Stimulated activated CD4-positive, alpha-beta T cell treated with anti-CD3 and anti-CD28 coated beads, Interleukin-12 subunit alpha, Interleukin-12 subunit beta, amount 100 ng/mL, for 48 hours (primary cell): Measurements from ENCODE around the gene MTERF2.

Experiments used
- DNase-seq, 3 donors: peaks; one replicate each; pipeline ENCODE4 v3.0.0-alpha.2; 2020; ENCODE audit warnings: low read depth in 2 of 3, low spot score in 1 of 3

MTERF2 gene

DNA sequence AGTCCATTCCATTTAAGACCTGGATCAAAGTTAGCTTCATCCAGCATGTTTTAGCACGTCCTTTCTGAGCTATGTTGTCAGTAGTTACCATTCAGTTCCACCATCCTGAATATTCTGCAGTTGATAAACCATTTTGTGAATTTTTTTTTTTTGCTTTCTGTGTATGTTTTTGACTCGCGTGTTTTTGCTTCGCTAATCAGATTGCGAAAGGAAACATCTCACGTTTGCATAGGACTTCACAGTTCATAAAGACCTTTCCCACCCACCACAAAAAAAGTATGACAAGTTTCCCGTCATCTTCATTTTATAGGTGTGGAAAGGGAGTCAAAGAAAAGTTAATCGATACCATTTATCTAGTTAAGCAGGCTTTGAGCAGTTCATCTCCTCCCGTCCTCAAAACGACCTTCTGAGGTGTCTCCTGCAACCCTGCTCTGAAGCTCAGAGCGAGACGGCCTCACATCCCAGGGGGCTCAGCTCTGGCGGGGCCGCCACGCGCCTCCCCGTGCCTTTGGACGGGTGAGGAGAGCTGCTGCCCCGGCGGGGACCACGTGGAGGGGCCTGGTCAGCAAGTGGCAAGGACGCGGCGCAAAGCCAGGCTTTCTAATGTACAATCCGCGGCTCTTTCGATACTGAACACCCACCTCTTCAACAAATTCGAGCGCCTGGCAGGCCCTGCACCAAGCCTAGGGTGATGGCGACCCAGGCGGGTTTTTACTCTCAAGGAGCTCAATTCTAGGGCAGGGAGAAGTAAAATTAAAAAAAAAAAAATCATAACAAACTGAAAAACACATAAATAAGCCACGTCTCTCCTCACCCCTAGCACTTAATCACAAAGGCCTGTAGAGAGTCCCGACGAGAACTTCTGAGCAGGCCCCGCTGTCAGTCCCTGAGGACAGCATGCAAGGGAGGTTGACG lies 32.2 kb downstream of the MTERF2 start:
- no peak for DNase-seq

DNA sequence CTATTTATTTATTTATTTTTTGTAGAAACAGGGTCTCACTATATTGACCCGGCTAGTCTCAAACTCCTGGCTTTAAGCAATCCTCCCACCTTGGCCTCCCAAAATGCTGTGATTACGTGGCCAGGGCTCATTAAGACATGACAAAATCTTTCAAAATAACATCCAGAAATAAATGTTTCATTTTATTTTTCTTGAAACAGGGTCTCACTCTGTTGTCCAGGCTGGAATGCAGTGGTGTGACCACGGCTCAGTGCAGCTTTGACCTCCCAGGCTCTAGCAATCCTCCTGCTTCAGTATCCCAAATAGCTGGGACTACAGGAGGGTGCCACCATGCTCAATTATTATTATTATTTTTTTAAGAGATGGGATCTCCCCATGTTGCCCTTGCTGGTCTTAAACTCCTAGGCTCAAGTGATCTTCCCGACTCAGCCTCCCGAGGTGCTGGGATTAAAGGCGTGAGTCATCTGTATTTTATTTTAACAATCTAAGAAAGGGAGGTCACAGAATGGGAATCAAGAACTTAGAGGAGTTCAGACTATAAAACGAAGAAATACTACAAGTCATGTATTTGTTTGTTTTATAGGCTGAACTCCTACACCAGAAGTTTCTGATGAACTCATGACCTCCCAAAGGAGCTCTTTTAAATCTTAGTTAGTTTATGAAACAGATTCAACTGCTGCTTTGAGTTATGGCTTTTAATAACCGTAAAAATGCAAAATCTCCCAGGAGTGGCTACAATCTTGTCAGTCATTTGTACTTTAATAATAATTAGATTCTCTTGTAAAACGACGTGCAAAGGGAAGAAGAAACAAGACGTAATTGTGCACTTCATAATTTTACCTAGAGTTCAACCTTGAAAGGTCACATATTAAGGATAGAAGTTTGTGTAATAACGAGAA lies 33.3 kb downstream of the MTERF2 start:
- DNase-seq = no peak

DNA sequence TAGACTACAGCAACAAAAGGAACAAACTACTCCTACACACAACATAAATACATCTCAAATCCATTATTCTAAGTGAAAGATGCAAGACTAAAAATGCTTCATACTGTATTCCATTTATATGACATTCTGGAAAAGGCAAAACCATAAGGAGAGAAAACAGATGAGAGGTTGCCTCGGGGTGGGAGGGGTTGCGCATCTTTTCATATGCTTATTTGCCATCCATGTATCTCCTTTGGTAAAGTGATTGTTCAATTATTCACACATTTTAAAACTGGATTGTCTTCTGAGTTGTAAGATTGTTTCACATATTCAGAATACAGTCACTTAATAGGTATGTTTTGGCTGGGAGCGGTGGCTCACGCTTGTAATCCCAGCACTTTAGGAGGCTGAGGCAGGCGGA lies 36.4 kb downstream of the MTERF2 start:
- no peak for DNase-seq

DNA sequence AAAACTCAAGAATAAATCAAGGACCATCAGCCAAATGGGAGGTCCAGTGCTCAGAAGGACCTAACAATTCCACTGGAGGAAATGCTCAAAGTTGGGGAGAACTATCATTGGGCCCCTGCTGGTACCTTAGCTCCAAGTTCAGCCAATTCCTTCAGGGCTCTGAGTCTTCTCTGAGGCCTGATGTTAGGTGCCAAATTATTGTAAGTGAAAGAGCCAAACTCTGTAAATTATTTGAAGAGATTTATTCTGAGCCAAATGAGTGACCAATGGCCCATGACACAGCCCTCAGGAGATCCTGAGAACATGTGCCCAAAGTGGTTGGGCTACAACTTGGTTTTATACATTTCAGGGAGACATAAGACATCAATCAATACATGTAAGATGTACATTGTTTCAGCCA lies 39.5 kb downstream of the MTERF2 start:
- no peak for DNase-seq

DNA sequence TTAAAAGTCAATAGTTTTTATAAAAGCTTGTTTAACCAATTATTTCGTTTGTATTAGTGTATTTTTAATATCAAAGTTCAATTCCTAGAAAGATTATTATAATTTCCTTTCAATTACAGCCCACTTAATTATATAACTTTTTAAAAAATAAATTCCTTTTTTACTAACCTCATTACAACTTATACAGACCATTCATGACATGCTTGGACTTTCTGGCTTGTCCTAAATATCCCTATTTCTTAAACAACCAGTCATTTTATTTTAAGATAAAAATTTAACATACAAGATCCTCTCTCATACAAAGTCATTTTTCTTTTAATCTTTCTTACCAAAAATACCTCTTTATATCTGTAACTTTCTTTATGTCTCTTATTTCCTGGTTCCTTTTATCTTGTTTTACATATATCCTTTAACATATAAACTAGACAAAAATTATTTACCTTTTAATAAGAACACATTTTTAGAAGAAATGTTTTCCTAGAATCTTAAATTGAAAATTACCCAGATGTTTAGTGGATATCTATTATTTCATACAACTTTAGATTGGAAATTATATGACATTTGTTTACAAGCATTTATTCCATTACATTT lies 41.6 kb downstream of the MTERF2 start:
- DNase-seq = no peak

DNA sequence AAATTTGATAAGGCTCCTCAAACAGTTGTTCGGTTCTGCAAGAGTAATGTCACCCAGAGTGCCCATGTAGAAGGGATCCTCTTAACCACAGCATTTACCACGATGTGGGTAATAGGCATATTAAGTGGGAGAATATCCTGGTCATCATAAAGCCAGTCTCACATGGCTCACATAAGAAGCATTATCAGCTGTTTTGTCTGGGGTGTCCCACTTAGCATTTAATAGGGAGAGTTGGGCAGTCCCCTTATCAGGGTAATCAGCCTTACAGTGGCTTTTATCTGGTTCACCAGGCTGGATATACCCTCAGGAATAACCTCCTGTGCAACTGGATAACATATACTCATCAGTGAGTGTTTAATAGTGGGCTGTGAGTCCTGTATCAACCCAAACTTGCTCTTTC lies 44.2 kb downstream of the MTERF2 start:
- DNase-seq = no peak

DNA sequence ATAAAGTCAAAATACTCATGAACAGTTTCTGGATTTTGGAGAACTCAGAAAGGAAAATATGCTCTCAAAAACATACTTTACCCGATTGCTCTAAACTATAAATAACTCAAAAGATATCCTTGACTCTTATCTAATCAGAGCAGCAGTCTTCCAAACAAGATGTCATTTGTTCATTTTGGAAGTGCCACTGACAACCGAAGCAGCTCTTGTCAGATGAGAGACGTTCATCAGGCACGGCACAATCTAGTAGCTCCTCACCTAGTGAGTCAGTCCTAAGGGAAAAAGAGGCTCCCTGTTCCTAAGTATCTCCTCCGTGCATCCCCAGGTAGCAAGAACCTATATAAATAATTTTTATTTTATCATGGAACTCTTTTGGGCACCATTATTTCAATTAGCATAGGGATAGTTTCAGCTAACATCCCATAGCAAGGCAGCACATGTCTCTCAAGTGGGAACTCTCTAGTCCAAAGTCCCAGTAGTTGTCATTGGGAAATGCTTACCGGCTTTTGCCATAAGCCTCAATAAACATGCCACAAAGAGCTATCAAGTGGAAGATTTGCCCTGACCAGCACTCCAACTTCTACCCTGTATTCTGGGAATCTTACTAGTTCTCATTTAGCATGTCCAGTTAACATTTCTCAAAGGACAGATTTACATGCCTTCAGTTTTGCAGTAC lies 45.3 kb downstream of the MTERF2 start:
- no peak for DNase-seq

DNA sequence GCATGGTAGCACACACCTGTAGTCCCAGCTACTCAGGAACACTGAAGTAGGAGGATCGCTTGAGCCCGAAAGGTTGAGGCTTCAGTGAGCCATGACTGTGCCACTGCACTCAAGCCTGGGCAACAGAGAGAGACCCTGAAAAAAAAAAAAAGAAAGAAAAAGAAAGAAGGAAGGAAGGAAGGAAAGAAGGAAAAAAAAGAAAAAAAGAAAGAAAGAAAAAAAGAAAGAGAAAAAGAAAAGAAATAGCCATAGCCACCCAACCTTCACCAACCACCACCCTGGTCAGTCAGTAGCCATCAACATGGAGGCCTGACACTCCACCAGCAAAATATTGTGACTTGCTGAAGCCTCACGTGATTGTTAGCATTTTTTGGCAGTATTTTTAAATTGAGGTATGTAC lies 52.7 kb downstream of the MTERF2 start:
- DNase-seq = no peak
